Mucosa of rectum (tissue), 2 donors: ENCODE data around the gene NME7.

Source experiments
- H3K27ac ChIP-seq, 2 donors: one replicate each; pipeline ENCODE4 v1.7.0; 2013; ENCODE audit warnings: inconsistent platforms in 2 of 2, low read depth in 2 of 2, low read length in 2 of 2
- H3K27me3 ChIP-seq, 2 donors: one replicate each; pipeline ENCODE4 v1.7.0; 2013; ENCODE audit warnings: low read length in 2 of 2; ENCODE audit not compliant: control insufficient read depth in 2 of 2, insufficient read depth in 2 of 2
- H3K36me3 ChIP-seq, 2 donors: one replicate each; pipeline ENCODE4 v1.7.0; 2013; ENCODE audit warnings: low read length in 2 of 2; ENCODE audit not compliant: control insufficient read depth in 2 of 2, insufficient read depth in 2 of 2
- H3K4me1 ChIP-seq, 2 donors: one replicate each; pipeline ENCODE4 v1.7.0; 2013; ENCODE audit warnings: low read length in 2 of 2, mild to moderate bottlenecking in 1 of 2; ENCODE audit not compliant: control insufficient read depth in 2 of 2, insufficient read depth in 2 of 2
- H3K4me3 ChIP-seq, 2 donors: one replicate each; pipeline ENCODE4 v1.7.0; 2013; ENCODE audit warnings: low read length in 2 of 2
- H3K9ac ChIP-seq, 2 donors: one replicate each; pipeline ENCODE4 v1.7.0; 2013; ENCODE audit warnings: low read length in 2 of 2, low read depth in 1 of 2, mild to moderate bottlenecking in 1 of 2
- H3K9me3 ChIP-seq, 2 donors: one replicate each; pipeline ENCODE4 v1.7.0; 2013; ENCODE audit warnings: low read length in 2 of 2; ENCODE audit not compliant: control insufficient read depth in 2 of 2
- donor health status: healthy.
- donor health status: Normal muscosa, but diverticular disease.

The NME7 gene

GRCh38 chr1:169309178-169310166, 58.1 kb downstream of the NME7 start:
- Histone ChIP-seq H3K4me1 (no peaks in the 10 kb centered on the region), H3K9me3 (no peaks in the 10 kb centered on the region), H3K4me3 (peak overlapping the region; percentile 52 to 53), H3K9ac (no peak overlapping the region), H3K27ac (no peak overlapping the region), H3K27me3 (no peaks in the 10 kb centered on the region), H3K36me3 (peaks cover 0 to 2% of the 10 kb centered on the region in 2 donors)

GRCh38 chr1:169308313-169309039, 59.1 kb downstream of the NME7 start:
- Histone ChIP-seq H3K36me3 (peaks cover 0 to 2% of the 10 kb centered on the region in 2 donors), H3K27me3 (no peaks in the 10 kb centered on the region), H3K27ac (no peak overlapping the region), H3K4me3 (no peak overlapping the region), H3K9ac (no peak overlapping the region), H3K9me3 (no peaks in the 10 kb centered on the region), H3K4me1 (no peaks in the 10 kb centered on the region)

DNA sequence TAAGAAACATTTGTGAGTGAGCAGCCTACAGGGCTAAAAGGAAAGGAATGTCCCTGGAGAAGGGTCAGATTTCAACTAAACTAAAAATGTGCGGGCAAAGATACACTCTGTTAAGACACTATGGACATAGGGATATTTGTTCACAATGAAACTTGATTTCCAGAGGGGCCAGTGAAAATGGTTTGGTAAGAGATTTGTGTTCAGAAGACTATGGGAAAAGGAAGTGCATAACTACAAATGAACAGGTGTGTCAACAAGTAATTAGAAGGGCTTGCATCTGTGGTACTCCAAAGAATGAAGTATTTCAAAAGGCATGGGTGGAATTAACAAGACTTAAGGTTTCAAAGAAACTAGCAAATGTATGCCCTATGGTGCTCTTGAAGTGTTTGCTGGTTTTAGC, 60.4 kb downstream of the NME7 start:
- H3K9ac ChIP-seq: no peak overlapping the region
- H3K27me3 ChIP-seq: no peaks in the 10 kb centered on the region
- no peak overlapping the region for H3K27ac ChIP-seq
- H3K9me3 ChIP-seq: no peaks in the 10 kb centered on the region
- H3K4me1 ChIP-seq: no peaks in the 10 kb centered on the region
- H3K4me3 ChIP-seq: no peak overlapping the region
- peaks cover 0 to 2% of the 10 kb centered on the region in 2 donors for H3K36me3 ChIP-seq

GRCh38 chr1:169305948-169306347, 61.6 kb downstream of the NME7 start:
- Histone ChIP-seq H3K9ac (no peak overlapping the region), H3K27me3 (no peaks in the 10 kb centered on the region), H3K27ac (no peak overlapping the region), H3K9me3 (no peaks in the 10 kb centered on the region), H3K4me1 (no peaks in the 10 kb centered on the region), H3K4me3 (no peak overlapping the region), H3K36me3 (peaks cover 0 to 2% of the 10 kb centered on the region in 2 donors)

DNA sequence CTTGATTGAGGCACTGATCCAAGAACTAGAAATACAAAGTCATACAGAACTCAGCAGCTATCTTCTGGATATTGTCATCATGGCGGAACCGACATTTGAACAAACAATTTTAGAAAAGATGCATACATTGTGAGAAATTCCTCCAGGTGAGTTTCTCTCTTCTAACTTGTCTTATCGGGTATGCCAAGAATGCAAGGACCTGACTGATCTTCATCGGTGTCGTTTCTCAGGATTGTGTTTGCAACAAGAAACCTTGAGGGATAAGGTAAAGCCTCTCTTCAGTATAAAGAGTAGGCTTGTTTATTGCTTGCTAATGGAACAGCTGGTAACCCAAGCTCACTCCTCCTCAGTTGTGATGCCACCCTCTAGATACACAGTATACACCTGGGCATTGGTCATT, 62.2 kb downstream of the NME7 start:
- Histone ChIP-seq H3K4me1 (no peaks in the 10 kb centered on the region), H3K36me3 (peaks cover 0 to 2% of the 10 kb centered on the region in 2 donors), H3K9me3 (no peaks in the 10 kb centered on the region), H3K4me3 (no peak overlapping the region), H3K9ac (no peak overlapping the region), H3K27me3 (no peaks in the 10 kb centered on the region), H3K27ac (no peak overlapping the region)

- no peak overlapping the region for H3K4me3 ChIP-seq
- H3K4me1 ChIP-seq: no peaks in the 10 kb centered on the region
- H3K27me3 ChIP-seq: no peaks in the 10 kb centered on the region
- H3K9me3 ChIP-seq: no peaks in the 10 kb centered on the region
- peaks cover 0 to 2% of the 10 kb centered on the region in 2 donors for H3K36me3 ChIP-seq
- H3K9ac ChIP-seq: no peak overlapping the region
- H3K27ac ChIP-seq: no peak overlapping the region
Measured at GRCh38 chr1:169300854-169301253, 66.7 kb downstream of the NME7 start.

- no peaks in the 10 kb centered on the region for H3K9me3 ChIP-seq
- H3K27ac ChIP-seq: no peak overlapping the region
- no peaks in the 10 kb centered on the region for H3K36me3 ChIP-seq
- H3K4me3 ChIP-seq: no peak overlapping the region
- no peaks in the 10 kb centered on the region for H3K4me1 ChIP-seq
- H3K27me3 ChIP-seq: no peaks in the 10 kb centered on the region
- no peak overlapping the region for H3K9ac ChIP-seq
Measured at GRCh38 chr1:169298441-169298840, 69.2 kb downstream of the NME7 start.

- no peaks in the 10 kb centered on the region for H3K27me3 ChIP-seq
- no peak overlapping the region for H3K27ac ChIP-seq
- no peak overlapping the region for H3K4me3 ChIP-seq
- H3K9me3 ChIP-seq: no peaks in the 10 kb centered on the region
- H3K36me3 ChIP-seq: no peaks in the 10 kb centered on the region
- H3K4me1 ChIP-seq: no peaks in the 10 kb centered on the region
- no peak overlapping the region for H3K9ac ChIP-seq
Measured at GRCh38 chr1:169295846-169296245, 71.8 kb downstream of the NME7 start.

DNA sequence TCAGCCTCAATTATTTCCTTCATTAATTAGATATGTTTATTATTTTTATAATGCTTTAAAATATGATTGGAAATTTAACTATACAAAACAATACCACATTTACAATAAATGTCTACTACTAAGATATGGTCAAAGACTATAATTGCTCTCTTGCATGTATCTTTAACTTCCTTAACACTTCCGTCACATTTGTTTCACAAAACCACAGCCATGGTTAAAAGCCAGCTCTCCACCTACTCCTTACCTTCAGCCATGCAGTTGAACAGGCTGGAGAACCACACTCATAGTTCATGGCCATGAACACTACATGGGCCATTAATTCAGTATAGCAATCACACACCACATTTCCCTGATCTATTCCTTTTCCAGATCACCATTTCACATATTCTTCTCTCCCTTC, 72.2 kb downstream of the NME7 start:
- Histone ChIP-seq H3K27me3 (no peaks in the 10 kb centered on the region), H3K36me3 (no peaks in the 10 kb centered on the region), H3K4me3 (no peak overlapping the region), H3K9me3 (no peaks in the 10 kb centered on the region), H3K9ac (no peak overlapping the region), H3K27ac (no peak overlapping the region), H3K4me1 (no peaks in the 10 kb centered on the region)

DNA sequence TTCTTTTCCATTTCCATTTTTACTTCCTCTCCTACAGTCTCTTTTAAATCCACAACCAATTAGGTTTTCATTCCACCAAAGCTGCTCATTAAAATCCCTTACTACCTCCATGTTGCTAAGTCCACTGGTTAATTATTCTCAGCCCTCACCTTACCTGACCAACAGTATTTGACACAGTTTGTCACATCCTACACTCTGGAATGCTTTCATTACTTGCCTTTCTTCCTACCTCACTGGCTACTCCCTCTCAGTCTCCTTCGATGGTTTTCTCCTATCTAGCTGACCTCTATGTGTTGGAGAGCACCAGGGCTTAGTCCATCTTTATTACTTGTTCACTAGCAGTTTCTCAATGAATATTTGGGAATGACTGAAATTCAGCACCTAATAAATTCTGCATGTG, 78.6 kb downstream of the NME7 start:
- no peaks in the 10 kb centered on the region for H3K9me3 ChIP-seq
- H3K9ac ChIP-seq: no peak overlapping the region
- no peaks in the 10 kb centered on the region for H3K4me1 ChIP-seq
- no peak overlapping the region for H3K4me3 ChIP-seq
- no peaks in the 10 kb centered on the region for H3K27me3 ChIP-seq
- no peak overlapping the region for H3K27ac ChIP-seq
- no peaks in the 10 kb centered on the region for H3K36me3 ChIP-seq
